Panc1 (cell line): ENCODE results near the gene VWA8.

Experiments used
- CTCF ChIP-seq: fragments of 450-650 bp; IDR thresholded peaks from 2 replicates; pipeline ENCODE4 v1.5.1; 2017; ENCODE audit warnings: mild to moderate bottlenecking
- REST ChIP-seq, 2 experiments: IDR thresholded peaks; 2 replicates each; pipeline ENCODE4 v1.6.1; 2011 to 2012; ENCODE audit warnings: low read depth in 2 of 2, control low read depth in 1 of 2, low read length in 1 of 2, mild to moderate bottlenecking in 1 of 2, moderate library complexity in 1 of 2; ENCODE audit not compliant: insufficient read depth in 1 of 2

- TF ChIP-seq CTCF = no peak
- TF ChIP-seq REST (IDR thresholded peaks at IDR 0.05; ENCODE audit: insufficient read depth in 1 of 2, low read depth in 2 of 2, low read length in 1 of 2) = no peak
These were observed 285.6 kb downstream of the VWA8 start for GRCh38 chr13:41675306-41675705.
